ENCODE results near the gene CFAP54.
"Not testable (repeated sequence)": the region's sequence is repeated elsewhere in the genome, so short reads cannot be mapped to it uniquely, and the experiment has no call there.

Gene CFAP54

DNA sequence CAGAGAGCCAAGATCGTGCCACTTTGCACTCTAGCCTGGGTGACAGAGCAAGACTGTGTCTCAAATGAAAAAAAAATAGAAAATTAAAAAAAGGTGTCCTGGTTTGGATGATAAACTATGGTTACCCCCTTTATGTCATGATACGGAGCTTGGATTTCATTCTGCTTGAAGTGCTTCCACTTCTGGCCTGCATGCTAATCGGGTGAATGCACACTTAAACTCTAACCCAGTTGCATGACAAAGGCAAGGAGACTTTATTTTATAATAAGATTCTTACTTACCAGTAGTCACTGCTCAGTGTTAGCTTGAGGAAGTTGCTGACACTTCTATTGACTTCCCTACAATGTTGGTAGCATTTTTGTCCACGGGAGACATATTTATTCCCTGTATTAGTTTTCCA is 24.3 kb downstream of the CFAP54 start:
- no peak for DNase-seq (ENCODE audit: low read depth)

DNA sequence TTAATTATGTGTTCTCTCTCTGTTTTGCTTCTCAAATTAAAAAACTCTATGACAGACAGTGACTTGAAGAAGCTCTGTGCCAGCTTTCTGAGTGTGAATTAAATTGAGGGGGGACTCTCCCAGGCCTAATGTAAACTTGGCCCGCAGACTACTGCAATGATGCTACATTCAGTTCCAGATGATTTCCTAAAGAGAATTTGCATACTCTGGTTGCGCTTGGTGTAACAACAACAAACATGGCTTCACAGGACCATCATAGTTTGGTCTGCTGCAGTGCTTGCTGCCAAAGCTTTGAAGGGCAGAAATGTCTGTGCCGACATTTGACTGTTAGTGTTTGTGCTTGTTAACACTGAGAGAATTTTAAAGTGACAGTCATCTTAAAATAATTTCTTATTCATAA is 25.0 kb downstream of the CFAP54 start:
- DNase-seq (ENCODE audit: low read depth), result no peak

DNA sequence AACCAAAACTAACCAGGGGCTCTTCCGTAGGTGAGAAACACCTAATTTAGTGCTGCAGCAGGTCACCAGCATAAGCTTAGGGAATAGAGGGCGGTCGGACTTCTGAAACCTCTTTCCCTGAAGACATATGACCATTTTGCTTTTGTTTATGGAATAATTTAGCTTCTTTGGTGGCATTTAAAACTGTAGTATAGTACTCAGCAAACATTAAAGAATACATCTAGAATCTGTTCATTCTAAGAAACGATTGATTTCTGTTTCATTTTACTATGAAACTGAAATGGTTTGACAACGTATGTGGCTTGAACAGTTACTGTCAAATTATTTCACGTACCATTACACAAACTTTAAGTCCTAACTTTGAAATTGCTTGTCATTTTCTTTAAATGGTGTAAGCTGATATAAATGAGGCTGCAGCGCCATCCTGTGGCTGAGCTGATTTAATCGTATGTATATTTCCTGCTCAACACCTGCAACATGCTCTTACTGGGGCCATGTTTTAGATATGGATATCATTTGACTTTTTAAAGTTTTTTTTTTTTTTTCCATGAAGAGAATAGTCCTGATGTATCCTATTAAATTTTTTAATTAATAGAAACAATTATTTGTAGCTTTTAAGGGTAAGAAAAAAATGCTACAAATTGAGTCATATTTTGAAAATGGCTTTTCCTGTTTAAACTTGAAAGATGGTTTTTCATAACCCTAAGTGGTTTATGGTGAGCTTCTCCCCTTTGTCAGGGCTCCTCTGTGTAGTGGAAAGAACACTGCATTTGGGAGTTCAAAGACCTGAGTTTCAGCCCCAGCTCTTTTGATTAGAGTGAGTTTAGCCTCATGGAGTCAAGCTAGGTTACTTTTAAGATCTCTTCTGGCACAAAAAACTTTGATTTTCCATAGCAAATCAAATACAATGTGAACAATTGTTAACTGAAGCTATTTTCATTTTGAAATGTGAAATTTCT is 27.4 kb downstream of the CFAP54 start:
- DNase-seq (ENCODE audit: low read depth), result peak; percentile 74

DNA sequence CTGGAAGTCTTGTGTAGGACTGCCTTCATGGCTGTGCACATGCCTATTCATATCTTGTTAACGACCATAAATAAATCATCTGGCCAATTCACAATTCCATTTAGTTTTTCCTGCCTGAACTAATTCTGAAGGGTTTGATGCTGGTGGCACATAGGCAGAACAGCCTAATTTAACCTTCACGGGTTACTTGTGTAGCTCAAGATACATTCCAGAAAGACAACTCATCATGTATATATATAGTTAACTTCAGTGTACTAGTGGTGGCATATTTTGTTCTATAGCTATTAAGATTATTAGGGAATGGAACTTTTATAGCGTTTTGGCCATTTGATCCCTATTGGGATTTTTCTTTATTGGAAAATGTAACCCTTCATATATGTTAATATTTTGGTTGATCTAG is 31.4 kb downstream of the CFAP54 start:
- DNase-seq (ENCODE audit: low read depth), result no peak

DNA sequence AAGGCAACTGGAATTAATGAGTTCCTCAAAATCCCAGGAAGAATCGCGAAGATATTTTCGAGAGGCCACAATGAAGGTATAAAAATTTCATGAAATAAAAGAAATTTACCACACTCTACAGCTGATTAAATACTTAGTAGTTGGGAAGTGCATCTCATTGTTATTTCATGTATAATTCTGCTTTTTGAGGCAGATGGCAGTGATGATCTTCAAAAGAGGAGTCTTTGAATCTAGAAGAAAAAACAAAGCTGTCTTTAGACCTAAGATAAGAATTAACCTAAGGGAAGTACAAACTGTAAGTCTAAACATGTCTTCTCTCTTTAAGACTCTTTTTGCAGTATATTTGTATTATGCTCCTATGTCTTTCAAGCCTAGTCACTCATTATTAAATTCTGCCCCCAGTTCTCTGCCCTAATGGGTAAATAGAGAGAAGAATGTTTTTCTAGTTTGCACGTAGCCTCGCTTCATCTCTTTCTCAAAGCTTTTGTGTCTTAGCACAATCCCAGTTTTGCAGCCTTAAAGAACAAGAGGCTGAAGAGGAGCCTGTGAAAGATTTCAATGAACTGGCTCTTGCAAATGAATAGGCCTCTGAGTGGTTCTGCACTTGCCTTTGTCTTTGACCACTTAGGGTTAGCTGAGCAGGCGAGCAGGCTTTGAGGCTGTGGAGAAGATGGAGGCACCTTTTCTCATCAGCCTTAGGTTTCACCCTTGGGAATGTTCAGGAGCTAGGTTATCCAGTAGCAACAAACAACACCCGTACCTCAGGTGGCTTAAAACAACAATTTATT is 32.7 kb downstream of the CFAP54 start:
- DNase-seq (ENCODE audit: low read depth), result no peak

DNA sequence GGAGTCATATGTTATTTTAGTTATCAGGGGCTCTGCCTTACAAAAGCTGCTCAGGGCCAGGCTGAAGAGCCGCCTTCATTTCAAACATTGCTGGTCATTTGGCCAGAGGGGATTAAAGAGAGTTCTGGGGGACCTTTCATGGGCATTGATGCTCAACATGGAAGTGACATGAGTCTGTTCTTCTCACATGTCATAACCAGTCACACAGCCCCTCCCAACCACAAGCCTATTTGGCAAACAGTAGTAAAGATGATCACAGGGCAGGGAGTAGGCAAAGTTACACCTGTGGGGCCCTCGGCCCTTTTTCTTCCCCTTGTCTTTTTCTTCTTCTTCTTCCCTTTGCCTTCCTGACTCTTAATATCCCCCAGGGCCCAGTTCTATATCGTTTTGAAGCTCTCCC is 33.3 kb downstream of the CFAP54 start:
- no peak for DNase-seq (ENCODE audit: low read depth)

DNA sequence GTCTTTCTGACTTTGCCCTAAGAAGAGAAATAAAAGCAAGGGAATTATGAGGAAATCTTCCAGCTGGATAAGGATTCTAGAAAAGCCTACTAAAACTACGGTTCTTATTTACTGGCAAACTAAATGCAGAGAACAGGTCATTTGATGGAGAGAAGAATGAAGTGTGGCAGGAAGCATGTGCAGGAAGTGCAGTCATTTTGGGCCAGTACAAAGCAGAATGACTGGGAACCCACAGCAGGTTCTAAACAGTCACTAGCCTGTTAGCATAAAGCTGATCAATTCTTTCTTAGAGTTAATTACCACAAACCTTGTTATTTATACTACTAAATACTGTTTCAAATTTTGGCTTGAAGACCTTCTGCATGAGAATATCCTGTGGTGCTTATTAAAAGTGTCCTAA is 36.7 kb downstream of the CFAP54 start:
- DNase-seq (ENCODE audit: low read depth), result no peak

DNA sequence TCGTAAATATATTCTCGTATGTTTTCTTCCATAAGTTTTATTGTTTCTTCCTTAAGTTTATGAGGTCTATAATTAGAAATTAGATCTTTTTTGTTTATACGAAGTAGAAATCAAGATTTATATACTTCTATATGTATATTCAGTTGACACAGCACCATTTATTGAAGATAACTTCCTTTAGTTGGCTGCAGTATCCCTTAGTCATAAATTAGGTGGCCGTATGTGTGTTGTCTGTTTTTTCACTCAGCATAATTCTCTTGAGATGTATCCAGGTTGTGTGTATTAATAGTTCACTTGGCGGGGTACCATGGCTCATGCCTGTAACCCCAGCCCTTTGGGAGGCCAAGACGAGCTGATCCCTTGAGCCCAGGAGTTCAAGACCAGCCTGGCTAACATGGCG is 40.5 kb downstream of the CFAP54 start:
- no peak for DNase-seq (ENCODE audit: low read depth)

DNA sequence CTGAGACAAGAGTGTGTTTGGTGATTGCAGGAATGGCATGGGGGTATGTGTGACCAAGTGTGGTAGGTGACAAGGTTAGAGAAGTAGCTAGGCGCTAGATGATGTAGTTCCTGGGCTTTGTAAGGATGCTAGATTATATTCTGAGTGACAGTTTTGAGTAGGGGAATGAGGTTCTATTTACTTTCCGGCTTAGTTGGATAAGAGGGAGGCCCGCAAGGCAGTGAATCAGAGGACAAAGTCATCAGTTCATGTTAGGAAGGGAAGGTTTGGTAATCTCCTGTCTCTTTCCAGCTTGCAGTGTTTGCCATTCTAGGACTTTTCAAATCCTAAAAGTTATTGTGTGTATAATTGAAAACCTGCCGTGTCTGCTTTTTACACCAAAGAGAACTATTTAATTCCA is 45.0 kb downstream of the CFAP54 start:
- DNase-seq (ENCODE audit: low read depth), result no peak

DNA sequence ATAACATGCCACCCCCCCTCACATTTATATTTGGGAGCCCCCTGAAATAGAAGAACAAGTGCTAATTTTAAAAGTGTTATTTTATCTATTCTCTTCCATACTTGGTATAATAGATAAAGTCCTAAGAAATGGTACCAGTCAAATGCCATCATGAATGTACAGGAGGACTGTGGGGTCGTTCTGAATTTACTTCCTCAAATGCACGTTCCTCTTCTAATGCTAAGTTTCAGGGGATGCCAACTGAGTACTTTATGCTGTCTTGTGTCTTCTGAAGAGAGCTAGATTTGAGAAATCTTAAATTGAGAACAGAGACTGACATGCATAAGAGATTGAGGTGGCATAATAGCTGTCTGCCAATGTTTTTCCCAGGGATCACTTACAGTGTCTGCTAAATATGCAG is 59.0 kb downstream of the CFAP54 start:
- DNase-seq (ENCODE audit: low read depth), result no peak

DNA sequence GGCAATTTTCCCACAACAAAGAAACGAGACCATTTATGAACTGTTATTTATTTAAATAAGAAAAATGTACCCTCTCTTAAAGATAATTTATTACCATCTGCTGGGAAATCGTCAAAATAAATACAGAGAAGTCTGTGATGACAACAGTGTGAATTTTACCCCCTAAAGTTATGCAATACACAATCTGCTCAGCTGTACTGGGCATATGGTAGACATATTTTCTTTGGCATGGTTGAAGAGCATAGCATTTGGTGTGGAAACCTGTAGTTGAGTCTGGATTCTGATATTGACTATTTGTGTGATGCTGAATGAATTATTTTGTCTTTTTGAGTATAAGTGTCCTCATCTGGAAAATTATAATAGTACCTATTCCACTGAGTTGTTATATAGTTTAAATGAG is 60.0 kb downstream of the CFAP54 start:
- DNase-seq (ENCODE audit: low read depth), result no peak

DNA sequence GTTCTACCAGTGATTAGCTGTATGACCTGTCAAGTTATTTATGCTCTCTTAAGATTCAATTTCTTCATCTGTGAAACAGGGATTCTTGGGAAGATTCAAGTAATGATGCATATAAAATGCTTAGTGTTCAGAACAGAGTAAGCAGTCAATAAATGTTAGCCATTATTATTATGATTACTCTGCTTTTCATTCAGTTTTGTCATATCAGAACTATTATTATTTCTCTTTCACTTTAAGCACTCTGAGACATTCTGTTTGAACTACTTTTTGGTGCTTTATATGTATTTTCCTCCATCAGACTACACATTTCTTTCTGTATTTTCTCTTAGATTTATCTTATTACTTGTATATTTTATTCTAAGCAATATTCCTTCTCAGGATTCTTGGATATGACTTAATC is 81.2 kb downstream of the CFAP54 start:
- no peak for DNase-seq (ENCODE audit: low read depth)

DNA sequence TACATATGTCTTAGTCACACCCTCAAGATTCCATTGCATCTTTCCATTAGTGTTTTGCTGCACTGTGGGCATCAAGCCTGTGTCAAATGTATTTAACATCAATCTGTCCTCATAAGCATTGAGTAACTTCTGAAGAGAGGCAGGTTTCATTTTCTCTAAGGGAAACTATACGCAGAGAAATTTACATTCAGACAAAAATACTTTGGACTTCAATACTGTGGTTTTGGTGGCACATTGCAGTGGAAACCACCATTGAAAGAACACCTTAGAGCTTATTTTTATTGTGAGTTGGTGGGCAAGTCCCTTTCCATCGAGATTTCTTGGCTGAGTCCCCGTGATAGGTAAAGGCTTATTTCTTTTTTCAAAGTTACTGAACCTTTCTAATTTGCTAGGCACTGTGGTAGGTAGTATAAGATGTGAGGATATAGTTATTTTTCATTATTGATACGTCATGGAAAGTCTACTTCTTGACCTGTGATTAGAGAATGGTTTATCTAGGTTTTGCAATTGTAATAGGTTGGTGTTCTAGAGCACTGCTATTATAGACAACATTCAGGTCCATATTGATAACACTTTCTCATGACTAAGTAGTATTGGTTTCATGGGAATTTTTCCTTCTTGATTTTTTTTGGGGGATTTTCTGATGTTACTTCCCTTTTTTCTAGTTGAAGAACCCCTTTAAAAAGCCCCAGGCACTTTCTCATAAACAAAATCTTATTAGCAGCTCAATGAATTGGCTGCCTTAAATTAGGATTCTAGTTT is 81.9 kb downstream of the CFAP54 start:
- no peak for DNase-seq (ENCODE audit: low read depth)

DNA sequence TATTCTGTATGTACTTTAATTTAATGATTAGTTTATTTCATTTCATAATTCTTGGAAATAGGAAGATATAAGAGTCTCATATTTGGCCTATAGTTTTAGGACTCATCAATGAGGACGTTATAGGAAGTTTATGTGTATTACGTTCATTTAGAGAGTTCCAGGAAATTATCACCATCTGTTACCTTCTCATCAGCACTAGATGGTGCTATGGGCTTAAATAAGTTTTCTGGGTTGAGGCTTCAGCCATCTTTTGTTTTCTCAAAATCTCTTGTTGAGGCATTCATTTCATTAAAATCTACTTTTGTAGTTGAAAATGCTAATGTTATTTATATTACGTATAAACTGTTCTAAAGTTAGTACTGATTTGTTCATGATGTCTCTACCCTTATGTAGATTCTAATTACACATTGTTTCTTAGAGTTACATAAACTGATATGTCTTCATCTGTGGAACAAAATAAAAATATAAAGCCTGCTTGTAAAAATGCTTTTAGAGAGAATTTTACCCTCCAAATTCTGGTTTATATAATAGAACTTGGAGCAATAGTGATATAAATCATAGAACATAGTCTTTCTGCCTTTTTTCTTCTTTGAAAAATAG is 89.2 kb downstream of the CFAP54 start:
- DNase-seq (ENCODE audit: low read depth), result no peak

DNA sequence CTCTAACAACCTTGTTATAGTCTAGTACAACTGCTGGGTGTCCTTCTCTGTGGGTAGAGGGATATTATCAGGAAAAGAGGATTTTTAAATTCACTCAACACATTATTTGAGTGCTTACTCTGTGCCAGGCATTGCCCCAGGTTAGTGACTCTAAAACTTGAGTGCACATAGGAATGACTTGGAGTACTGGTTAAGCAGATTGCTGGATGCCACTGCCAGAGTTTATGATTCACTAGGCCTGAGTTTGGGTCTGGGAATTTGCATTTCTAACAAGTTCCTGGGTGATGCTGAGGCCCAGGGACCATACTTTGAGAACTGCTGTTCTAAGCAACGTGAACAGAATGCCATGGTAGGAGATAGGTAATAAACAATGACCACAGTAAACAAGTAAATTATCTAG is 96.6 kb downstream of the CFAP54 start:
- DNase-seq (ENCODE audit: low read depth), result no peak

DNA sequence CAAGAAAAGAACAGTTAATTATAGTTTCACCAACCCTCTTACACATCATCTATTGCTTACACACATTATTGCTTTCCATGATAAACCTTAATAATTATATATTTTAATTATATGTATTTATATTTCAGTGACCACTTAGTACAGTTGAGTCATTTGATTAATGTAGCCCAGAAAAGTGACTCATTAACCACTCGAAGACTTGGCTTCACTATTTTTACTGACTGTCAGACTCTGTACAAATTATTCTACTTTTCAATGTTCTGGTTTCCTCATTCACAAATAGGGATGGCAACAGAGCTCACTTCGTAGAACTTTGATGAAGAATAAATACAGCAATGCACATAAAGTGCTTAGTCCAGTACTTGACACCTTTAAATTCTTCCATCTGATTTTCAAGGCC is 98.3 kb downstream of the CFAP54 start:
- no peak for DNase-seq (ENCODE audit: low read depth)

DNA sequence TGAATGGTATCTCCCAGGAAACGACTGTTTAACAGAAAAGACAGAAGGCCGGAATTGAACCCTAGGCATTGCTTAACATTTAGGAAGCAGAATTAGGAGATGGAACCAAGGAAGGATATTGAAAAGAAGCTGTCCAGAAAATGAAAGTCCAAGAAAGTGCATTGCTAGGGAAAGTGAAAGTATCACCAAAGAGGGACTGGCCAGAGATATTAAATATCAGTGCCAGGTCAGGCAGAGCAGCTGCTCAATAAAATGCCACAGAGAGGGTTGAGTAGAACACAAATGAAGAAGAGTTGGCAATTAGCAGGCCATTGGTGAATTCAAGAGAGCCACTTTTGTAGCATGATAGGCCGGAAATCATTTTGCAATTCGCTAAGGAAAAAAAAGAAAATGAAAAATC is 101.6 kb downstream of the CFAP54 start:
- no peak for DNase-seq (ENCODE audit: low read depth)

DNA sequence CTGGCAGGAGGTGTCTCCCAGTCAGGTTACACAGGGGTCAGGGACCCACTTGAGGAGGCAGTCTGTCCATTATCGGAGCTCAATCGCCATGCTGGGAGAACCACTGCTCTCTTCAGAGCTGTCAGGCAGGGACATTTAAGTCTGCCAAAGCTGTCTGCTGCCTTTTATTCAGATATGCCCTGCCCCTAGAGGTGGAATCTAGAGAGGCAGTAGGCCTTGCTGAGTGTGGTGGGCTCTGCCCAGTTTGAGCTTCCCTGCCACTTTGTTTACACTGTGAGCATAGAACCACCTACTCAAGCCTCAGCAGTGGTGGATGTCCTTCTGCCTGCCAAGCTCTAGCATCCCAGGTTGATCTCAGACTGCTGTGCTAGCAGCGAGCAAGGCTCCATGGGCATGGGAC is 115.0 kb downstream of the CFAP54 start:
- not testable (repeated sequence) for DNase-seq (ENCODE audit: low read depth)

DNA sequence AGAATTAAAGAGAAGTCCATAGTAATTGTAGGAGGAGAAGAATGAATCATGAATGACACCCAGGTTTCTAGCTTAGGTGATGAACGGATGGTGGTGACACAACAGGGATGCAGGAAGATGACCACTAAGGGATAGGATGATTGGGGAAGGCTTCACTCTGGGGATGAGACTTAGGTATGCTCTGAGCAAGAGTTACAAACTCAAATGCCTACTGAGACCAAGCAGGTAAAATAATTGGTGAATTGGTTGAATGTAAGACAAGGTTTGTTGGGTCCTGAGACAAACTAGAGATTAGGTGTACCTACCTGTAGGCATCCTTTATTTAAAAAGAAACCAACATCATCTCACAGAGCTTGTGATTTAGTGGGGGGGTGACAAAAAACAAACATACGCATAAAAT is 116.3 kb downstream of the CFAP54 start:
- DNase-seq (ENCODE audit: low read depth), result no peak

DNA sequence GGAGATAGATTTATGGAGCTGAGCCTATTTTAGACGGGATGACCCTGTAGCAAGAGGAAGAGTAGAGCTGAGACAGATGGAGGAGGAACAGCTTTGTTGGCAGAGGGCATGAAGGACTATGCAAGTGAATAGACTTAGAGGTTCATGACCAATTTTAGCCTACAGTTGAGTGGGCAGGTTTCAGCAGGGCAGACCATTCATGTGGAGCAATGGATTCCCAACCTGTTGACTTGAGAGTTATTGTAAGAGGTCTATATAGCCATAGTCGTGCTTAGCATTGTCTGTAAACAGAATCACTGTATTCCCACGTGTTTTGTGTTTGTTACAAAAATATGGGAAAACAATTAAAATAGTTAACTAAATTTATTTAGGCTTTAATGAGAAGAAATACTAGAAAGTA is 116.8 kb downstream of the CFAP54 start:
- DNase-seq (ENCODE audit: low read depth), result no peak

DNA sequence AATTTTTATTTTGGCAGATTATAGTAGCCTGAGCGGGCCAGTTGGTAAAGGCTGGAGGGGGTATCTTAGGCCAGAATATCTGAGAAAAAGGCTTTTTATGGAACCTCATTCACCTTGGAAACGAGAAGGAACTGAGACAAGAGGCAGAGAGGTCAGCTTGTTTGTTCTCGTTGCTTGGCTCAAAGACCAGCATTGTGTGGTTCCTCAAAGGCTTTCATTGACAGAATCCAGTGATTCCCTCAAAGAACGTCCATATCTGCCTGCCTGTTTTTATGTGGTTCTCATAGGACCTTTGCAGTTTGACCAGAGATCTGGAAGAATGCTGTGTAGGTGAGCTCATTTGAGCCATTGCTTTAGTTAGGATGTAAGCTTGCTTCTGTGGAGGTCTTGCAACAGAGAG is 117.3 kb downstream of the CFAP54 start:
- DNase-seq (ENCODE audit: low read depth), result no peak

DNA sequence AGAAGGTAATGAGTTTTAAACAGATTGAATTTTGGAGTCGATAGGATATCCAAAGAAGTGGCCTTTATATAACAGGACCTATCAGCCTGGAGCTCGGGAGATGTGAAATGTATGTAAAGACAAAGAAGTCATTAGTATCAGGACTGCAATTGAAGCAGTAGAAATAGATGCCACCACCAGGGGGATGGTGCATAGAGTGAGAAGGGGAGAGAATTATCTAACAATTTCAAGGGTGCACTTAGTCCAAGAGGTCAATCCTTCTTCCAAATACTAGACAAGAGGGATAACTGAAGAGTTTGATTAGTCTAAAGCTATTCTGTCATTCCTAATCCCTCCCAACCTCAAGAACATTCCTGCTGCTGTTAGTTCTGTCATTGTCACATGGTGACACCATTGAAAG is 127.8 kb downstream of the CFAP54 start:
- no peak for DNase-seq (ENCODE audit: low read depth)
